A549 (cell line): ENCODE results near the gene ZBTB39. TPM values are rescaled to one million over a fixed set of nuclear protein-coding genes. Genes with fewer than 3 reads are reported as not detected.
"Not testable (repeated sequence)": the region's sequence is repeated elsewhere in the genome, so short reads cannot be mapped to it uniquely, and the experiment has no call there.

ENCODE experiments used
- ATAC-seq, 2 experiments: fragments of 200-7000 bp in 1 of 2; fragments of >200 bp in 1 of 2; cut with Nextera tagmentation in 1 of 2; cut with Tn5 transposase in 1 of 2; 3 replicates each; pipeline versions ENCODE4 v1.8.0 to v1.9.1; 2018 to 2020; ENCODE audit warnings: mild to moderate bottlenecking in 1 of 2, moderate library complexity in 1 of 2
- CTCF ChIA-PET: fragments of 300-600 bp; sonication (Branson Sonifier 250); formaldehyde crosslinking; extraction: SDS; loops from one replicate; lab custom pipeline; 2021; ENCODE audit warnings: antibody characterized with exemption, inconsistent platforms; lab: Yijun Ruan, JAX
- POLR2A ChIA-PET: fragments of 350-600 bp; formaldehyde crosslinking; extraction: SDS; loops from one replicate; lab custom pipeline; 2021; ENCODE audit warnings: antibody characterized with exemption, inconsistent platforms; lab: Yijun Ruan, JAX
- DNase-seq, 2 experiments: peaks; one replicate each; pipeline versions ENCODE4 v3.0.0 to v3.0.0-alpha.2; 2011 to 2016; ENCODE audit warnings: low read depth in 1 of 2, low spot score in 1 of 2
- FAIRE-seq: peaks from 2 replicates; lab custom pipeline; 2011; peaks lifted over from hg19 to GRCh38; lab: Jason Lieb, UNC
- H3K27ac ChIP-seq, 2 experiments: fragments of >200 bp; sonication (Bioruptor Twin); formaldehyde crosslinking; 3 replicates each; pipeline ENCODE4 v1.5.1; 2016 to 2017
- H3K4me1 ChIP-seq: fragments of >200 bp; sonication (Bioruptor Twin); formaldehyde crosslinking; 3 replicates; pipeline ENCODE4 v1.6.1; 2016
- H3K4me2 ChIP-seq: fragments of >200 bp; sonication (Bioruptor Twin); formaldehyde crosslinking; 3 replicates; pipeline ENCODE4 v1.6.1; 2016
- H3K4me3 ChIP-seq: fragments of >200 bp; sonication (Bioruptor Twin); formaldehyde crosslinking; 3 replicates; pipeline ENCODE4 v1.5.1; 2016
- H3K9me3 ChIP-seq: fragments of >200 bp; sonication (Bioruptor Twin); formaldehyde crosslinking; 3 replicates; pipeline ENCODE4 v1.6.1; 2016
- BHLHE40 ChIP-seq: IDR thresholded peaks from 2 replicates; pipeline ENCODE4 v1.6.1; 2012; ENCODE audit warnings: low read depth, low read length, inconsistent platforms
- CBX2 ChIP-seq: fragments of 200-600 bp; sonication (generic); IDR thresholded peaks from 2 replicates; pipeline ENCODE4 v1.6.1; 2016; ENCODE audit warnings: low read depth, mild to moderate bottlenecking, borderline replicate concordance
- CBX8 ChIP-seq: fragments of 200-600 bp; sonication (generic); IDR thresholded peaks from 2 replicates; pipeline ENCODE4 v1.6.1; 2016
- CEBPB ChIP-seq, 2 experiments: fragments of >200 bp in 1 of 2; sonication (Bioruptor Twin) in 1 of 2; formaldehyde crosslinking in 1 of 2; IDR thresholded peaks; 2 replicates each; pipeline ENCODE4 v1.6.1; 2012 to 2016
- EP300 ChIP-seq, 2 experiments: fragments of >200 bp; sonication (Bioruptor Twin); formaldehyde crosslinking; IDR thresholded peaks; 2 replicates in 1 of 2; 3 replicates in 1 of 2; pipeline ENCODE4 v1.6.1; 2016 to 2017
- FOSL2 ChIP-seq, 2 experiments: fragments of 450-650 bp in 1 of 2; fragments of >200 bp in 1 of 2; sonication (Bioruptor Twin) in 1 of 2; formaldehyde crosslinking; IDR thresholded peaks; 2 replicates each; pipeline versions ENCODE4 v1.5.0 to v1.6.1; 2016 to 2020; ENCODE audit warnings: mild to moderate bottlenecking in 1 of 2, moderate library complexity in 1 of 2
- FOXS1 ChIP-seq: fragments of 250-450 bp; sonication (Bioruptor Pico); IDR thresholded peaks from 2 replicates; pipeline ENCODE4 v1.5.0; 2020; ENCODE audit warnings: mild to moderate bottlenecking, moderate library complexity
- HEYL ChIP-seq: fragments of 250-450 bp; sonication (Bioruptor Pico); IDR thresholded peaks from 2 replicates; pipeline ENCODE4 v1.8.0; 2021; ENCODE audit warnings: mild to moderate bottlenecking, moderate library complexity
- JUNB ChIP-seq: fragments of >200 bp; sonication (Bioruptor Twin); formaldehyde crosslinking; IDR thresholded peaks from 2 replicates; pipeline ENCODE4 v1.6.1; 2016
- KDM5A ChIP-seq: fragments of 200-600 bp; sonication (generic); IDR thresholded peaks from 2 replicates; pipeline ENCODE4 v1.6.1; 2016; ENCODE audit warnings: antibody characterized with exemption, mild to moderate bottlenecking
- MYC ChIP-seq: IDR thresholded peaks from 2 replicates; pipeline ENCODE4 v1.6.1; 2012; ENCODE audit warnings: mild to moderate bottlenecking, inconsistent platforms, low read length, improper control_type of control experiment, borderline replicate concordance
- NFE2L2 ChIP-seq: fragments of 150-350 bp; conservative IDR thresholded peaks from 2 replicates; pipeline ENCODE4 v1.6.1; 2014; ENCODE audit warnings: low read length
- NPAS2 ChIP-seq: fragments of 250-450 bp; sonication (Bioruptor Pico); IDR thresholded peaks from 2 replicates; pipeline ENCODE4 v1.8.0; 2022; ENCODE audit warnings: mild to moderate bottlenecking, moderate library complexity, borderline replicate concordance
- POLR2A ChIP-seq: IDR thresholded peaks from 2 replicates; pipeline ENCODE4 v1.6.1; 2012; ENCODE audit warnings: mild to moderate bottlenecking, low read length
- POLR2AphosphoS2 ChIP-seq: conservative IDR thresholded peaks from 2 replicates; pipeline ENCODE4 v1.6.1; 2012; ENCODE audit warnings: low read length, improper control_type of control experiment, inconsistent platforms
- RAD21 ChIP-seq, 2 experiments: fragments of >200 bp in 1 of 2; sonication (Bioruptor Twin) in 1 of 2; formaldehyde crosslinking in 1 of 2; IDR thresholded peaks in 1 of 2; conservative IDR thresholded peaks in 1 of 2; 2 replicates in 1 of 2; 3 replicates in 1 of 2; pipeline ENCODE4 v1.6.1; 2012 to 2018; ENCODE audit warnings: inconsistent platforms in 1 of 2
- RARB ChIP-seq: fragments of 250-450 bp; sonication (Bioruptor Pico); IDR thresholded peaks from 2 replicates; pipeline ENCODE4 v1.8.0; 2021; ENCODE audit warnings: mild to moderate bottlenecking, moderate library complexity
- RCOR1 ChIP-seq: fragments of 150-350 bp; IDR thresholded peaks from 2 replicates; pipeline ENCODE4 v1.6.1; 2014; ENCODE audit warnings: antibody characterized with exemption, low read length, low read depth
- SMC3 ChIP-seq: fragments of >200 bp; sonication (Bioruptor Twin); formaldehyde crosslinking; IDR thresholded peaks from 3 replicates; pipeline ENCODE4 v1.6.1; 2018; ENCODE audit warnings: inconsistent platforms
- ZC3H11A ChIP-seq: fragments of 450-650 bp; IDR thresholded peaks from 2 replicates; pipeline ENCODE4 v1.6.1; 2014; ENCODE audit warnings: antibody characterized with exemption, mild to moderate bottlenecking
- ZNF302 ChIP-seq: fragments of 250-450 bp; sonication (Bioruptor Pico); IDR thresholded peaks from 2 replicates; pipeline ENCODE4 v1.9.0; 2021; ENCODE audit warnings: inconsistent platforms, mild to moderate bottlenecking, moderate library complexity
- WGBS: methylation state at CpG from one replicate; pipeline ENCODE4 v1.1.6; 2017; ENCODE audit errors: missing lambda C conversion rate; 5-methylcytosine and 5-hydroxymethylcytosine counted together
- polyA plus RNA-seq, 4 experiments: library from polyadenylated mRNA; depleted of rRNA in 3 of 4; stranded (reverse); fragments of >200 nt; fragmentation: RNase III in 1 of 4; extraction: RNeasy Plus Mini Kit Qiagen cat#74134 plus additional on column Dnase treatment in 1 of 4; gene quantifications; 2 replicates in 3 of 4; 3 replicates in 1 of 4; pipeline ENCODE4 v1.2.3, GENCODE V29; 2011 to 2017
- TF ChIP-seq, protein P1 (sequence below): fragments of >200 bp; sonication (Bioruptor Twin); formaldehyde crosslinking; IDR thresholded peaks from 3 replicates; pipeline ENCODE4 v1.6.1; 2016
- TF ChIP-seq, protein P2 (sequence below): fragments of 250-450 bp; sonication (Bioruptor Pico); IDR thresholded peaks from 2 replicates; pipeline ENCODE4 v1.5.0; 2020; ENCODE audit warnings: low read depth, mild to moderate bottlenecking, moderate library complexity
- TF ChIP-seq, protein P3 (sequence below): IDR thresholded peaks from 2 replicates; pipeline ENCODE4 v1.6.1; 2012; ENCODE audit warnings: low read depth, borderline replicate concordance
- TF ChIP-seq, protein P4 (sequence below): fragments of >200 bp; sonication (Bioruptor Twin); formaldehyde crosslinking; IDR thresholded peaks from 3 replicates; pipeline ENCODE4 v1.5.1; 2016

Gene ZBTB39
- polyA plus RNA-seq, 2 of the 4 experiments (the other 2 are of a cell fraction), result 4.7 to 9.5 TPM

DNA sequence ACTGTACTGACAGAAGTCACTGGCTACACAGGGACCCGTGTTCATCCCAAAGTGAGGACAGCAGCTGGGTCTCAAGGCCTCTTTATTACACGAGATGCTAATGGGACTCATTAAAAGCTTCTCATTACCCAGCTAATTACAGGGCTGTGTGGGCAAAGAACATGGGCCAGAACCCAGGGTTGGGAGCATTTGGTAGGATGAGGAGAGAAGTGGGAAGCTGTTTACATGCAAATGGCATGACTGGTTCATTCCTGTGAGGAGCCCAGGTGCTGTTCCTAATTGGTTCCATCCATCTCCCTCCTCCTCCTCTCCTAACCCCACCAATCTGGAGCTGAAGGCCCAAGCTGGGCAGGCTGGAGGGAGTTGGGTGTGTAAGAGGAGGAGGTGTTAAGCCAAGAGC lies 18.9 kb upstream of the ZBTB39 start:
- ATAC-seq, result no peak

DNA sequence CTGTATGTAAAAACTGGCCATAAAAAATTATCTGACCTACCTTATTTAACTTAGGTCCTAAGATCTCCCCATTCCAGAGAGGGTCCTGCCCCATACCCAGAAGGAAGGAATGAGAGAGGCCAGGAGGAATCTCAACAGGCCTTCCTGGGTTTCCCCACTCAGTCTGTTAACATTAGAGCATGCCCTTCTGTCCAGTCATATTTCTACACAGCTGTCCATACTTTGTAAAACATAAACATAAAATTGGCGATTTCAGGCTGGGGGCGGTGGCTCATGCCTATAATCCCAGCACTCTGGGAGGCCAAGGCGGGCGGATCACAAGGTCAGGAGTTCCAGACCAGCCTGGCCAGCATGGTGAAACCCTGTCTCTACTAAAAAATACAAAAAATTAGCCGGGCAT lies 16.0 kb upstream of the ZBTB39 start:
- H3K9me3 ChIP-seq, H3K27ac ChIP-seq, H3K4me1 ChIP-seq, H3K4me3 ChIP-seq, DNase-seq, FAIRE-seq, POLR2A ChIA-PET, ATAC-seq, H3K4me2 ChIP-seq: not testable (repeated sequence)
- CTCF ChIA-PET, result interaction anchor here (0.6 to 6.3 kb wide), 4 partner anchors 9 to 24 kb away, joined by 3 to 34 read pairs (median 4); partner anchors contain the start of gene ZBTB39
- WGBS, result 91% methylated on average over 5 of the region's 5 CpGs

More for the DNA sequence above, 18.9 kb upstream of the ZBTB39 start:
- ChIA-PET CTCF (interaction anchor here (0.6 to 6.3 kb wide), 8 partner anchors 9 to 360 kb away, joined by 3 to 34 read pairs (median 4); partner anchors contain the start of genes TAC3 and ZBTB39), POLR2A (no interaction called here)
- no peak for DNase-seq
- Histone ChIP-seq H3K27ac (no peak overlapping the region), H3K9me3 (no peaks in the 10 kb centered on the region), H3K4me3 (no peak overlapping the region), H3K4me2 (no peak overlapping the region), H3K4me1 (no peaks in the 10 kb centered on the region)
- FAIRE-seq, result no peak
- TF ChIP-seq MYC (no peak), POLR2AphosphoS2 (no peak), NFE2L2 (no peak), FOXS1 (CRISPR knock-in tag) (no peak), HEYL (CRISPR knock-in tag) (no peak), CEBPB (IDR thresholded peaks at IDR 0.05) (no peak), JUNB (no peak), FOSL2 (IDR thresholded peaks at IDR 0.05) (no peak), FOSL2 (CRISPR knock-in tag; IDR thresholded peaks at IDR 0.05) (no peak), EP300 (IDR thresholded peaks at IDR 0.05) (no peak), RARB (CRISPR knock-in tag) (no peak), POLR2A (no peak), NPAS2 (CRISPR knock-in tag) (no peak), RCOR1 (no peak), SMC3 (no peak), KDM5A (no peak), ZNF302 (no peak), ZC3H11A (no peak), CBX2 (no peak)
- TF ChIP-seq, protein P1, sequence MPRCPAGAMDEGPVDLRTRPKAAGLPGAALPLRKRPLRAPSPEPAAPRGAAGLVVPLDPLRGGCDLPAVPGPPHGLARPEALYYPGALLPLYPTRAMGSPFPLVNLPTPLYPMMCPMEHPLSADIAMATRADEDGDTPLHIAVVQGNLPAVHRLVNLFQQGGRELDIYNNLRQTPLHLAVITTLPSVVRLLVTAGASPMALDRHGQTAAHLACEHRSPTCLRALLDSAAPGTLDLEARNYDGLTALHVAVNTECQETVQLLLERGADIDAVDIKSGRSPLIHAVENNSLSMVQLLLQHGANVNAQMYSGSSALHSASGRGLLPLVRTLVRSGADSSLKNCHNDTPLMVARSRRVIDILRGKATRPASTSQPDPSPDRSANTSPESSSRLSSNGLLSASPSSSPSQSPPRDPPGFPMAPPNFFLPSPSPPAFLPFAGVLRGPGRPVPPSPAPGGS, result no peak
- TF ChIP-seq, protein P2, sequence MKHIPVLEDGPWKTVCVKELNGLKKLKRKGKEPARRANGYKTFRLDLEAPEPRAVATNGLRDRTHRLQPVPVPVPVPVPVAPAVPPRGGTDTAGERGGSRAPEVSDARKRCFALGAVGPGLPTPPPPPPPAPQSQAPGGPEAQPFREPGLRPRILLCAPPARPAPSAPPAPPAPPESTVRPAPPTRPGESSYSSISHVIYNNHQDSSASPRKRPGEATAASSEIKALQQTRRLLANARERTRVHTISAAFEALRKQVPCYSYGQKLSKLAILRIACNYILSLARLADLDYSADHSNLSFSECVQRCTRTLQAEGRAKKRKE (CRISPR knock-in tag), result no peak
- WGBS, result 29% methylated on average over 2 of the region's 2 CpGs

DNA sequence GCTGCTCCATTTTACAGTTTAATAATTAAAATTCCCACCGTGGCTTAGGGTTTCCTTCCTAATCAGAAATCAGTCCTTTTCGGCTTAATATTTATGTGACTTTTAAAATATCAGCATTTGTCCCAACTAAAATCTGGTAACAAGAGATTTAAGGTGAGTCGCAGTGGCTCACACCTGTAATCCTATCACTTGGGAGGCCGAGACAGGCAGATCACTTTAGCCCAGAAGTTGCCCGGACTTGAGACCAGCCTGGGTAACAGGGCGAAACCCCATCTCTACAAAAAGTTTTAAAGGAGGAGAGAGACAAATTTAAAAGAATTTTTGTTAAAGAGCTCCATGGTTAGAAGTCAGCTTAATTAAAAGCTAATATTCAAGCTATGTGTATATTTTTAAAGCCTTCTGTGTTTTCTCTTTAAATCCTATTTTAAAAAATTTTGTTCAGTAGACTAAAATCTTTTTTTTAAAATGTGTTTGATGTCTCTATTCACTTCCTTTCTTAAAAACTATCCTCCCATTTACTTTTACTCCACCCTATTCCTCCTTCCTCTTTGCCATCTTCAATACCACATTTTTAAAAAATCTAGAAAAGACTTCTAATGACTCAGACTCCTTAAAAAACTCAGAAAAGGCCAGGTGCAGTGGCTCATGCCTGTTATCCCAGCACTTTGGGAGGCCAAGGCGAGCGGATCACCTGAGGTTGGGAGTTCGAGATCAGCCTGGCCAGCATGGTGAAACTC lies 13.8 kb upstream of the ZBTB39 start:
- no peak for ATAC-seq
- POLR2A ChIA-PET, result no interaction called here
- no peak for DNase-seq
- H3K4me2 ChIP-seq, result no peak overlapping the region
- FAIRE-seq, result no peak
- TF ChIP-seq NPAS2 (CRISPR knock-in tag) (no peak), CBX8 (no peak), RAD21 (conservative IDR thresholded peaks at IDR 0.05 in 1 of 2, IDR thresholded peaks at IDR 0.05 in 1 of 2) (no peak), BHLHE40 (no peak), FOXS1 (CRISPR knock-in tag) (no peak)
- TF ChIP-seq, protein P3, sequence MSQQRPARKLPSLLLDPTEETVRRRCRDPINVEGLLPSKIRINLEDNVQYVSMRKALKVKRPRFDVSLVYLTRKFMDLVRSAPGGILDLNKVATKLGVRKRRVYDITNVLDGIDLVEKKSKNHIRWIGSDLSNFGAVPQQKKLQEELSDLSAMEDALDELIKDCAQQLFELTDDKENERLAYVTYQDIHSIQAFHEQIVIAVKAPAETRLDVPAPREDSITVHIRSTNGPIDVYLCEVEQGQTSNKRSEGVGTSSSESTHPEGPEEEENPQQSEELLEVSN, result no peak
- TF ChIP-seq, protein P4, sequence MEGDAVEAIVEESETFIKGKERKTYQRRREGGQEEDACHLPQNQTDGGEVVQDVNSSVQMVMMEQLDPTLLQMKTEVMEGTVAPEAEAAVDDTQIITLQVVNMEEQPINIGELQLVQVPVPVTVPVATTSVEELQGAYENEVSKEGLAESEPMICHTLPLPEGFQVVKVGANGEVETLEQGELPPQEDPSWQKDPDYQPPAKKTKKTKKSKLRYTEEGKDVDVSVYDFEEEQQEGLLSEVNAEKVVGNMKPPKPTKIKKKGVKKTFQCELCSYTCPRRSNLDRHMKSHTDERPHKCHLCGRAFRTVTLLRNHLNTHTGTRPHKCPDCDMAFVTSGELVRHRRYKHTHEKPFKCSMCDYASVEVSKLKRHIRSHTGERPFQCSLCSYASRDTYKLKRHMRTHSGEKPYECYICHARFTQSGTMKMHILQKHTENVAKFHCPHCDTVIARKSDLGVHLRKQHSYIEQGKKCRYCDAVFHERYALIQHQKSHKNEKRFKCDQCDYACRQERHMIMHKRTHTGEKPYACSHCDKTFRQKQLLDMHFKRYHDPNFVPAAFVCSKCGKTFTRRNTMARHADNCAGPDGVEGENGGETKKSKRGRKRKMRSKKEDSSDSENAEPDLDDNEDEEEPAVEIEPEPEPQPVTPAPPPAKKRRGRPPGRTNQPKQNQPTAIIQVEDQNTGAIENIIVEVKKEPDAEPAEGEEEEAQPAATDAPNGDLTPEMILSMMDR, result no peak
- TF ChIP-seq, all 56 proteins: peak for 0
- Histone ChIP-seq H3K27ac (no peak overlapping the region), H3K4me3 (no peak overlapping the region), H3K4me1 (no peaks in the 10 kb centered on the region), H3K9me3 (no peaks in the 10 kb centered on the region)
- CTCF ChIA-PET, result interaction anchor here (0.7 to 2.7 kb wide), 6 partner anchors 11 to 108 kb away, joined by 3 to 12 read pairs (median 4); partner anchors contain the start of gene LRP1
- WGBS, result 80% methylated on average over 9 of the region's 9 CpGs
